ENCODE data around the gene CMIP.

GRCh38 chr16:81553080-81553813 is 108.6 kb downstream of the CMIP start:
- TF ChIP-seq CHD4 (IDR thresholded peaks at IDR 0.05) (no peak), MAX (IDR thresholded peaks at IDR 0.05; ENCODE audit: low read depth, low read length) (no peak), REST (IDR thresholded peaks at IDR 0.05; ENCODE audit: low read depth, low read length) (no peak), CTCF (IDR thresholded peaks at IDR 0.05 in 2 of 3, conservative IDR thresholded peaks at IDR 0.05 in 1 of 3; ENCODE audit: control insufficient read depth in 2 of 3, extremely low read depth in 1 of 3, insufficient read depth in 1 of 3, low read depth in 3 of 3, low read length in 3 of 3) (no peak), ETV6 (conservative IDR thresholded peaks at IDR 0.05 in 1 of 2, IDR thresholded peaks at IDR 0.05 in 1 of 2; ENCODE audit: borderline replicate concordance in 1 of 2, low read depth in 1 of 2) (no peak), YY1 (IDR thresholded peaks at IDR 0.05; ENCODE audit: low read depth, low read length) (no peak), TCF3 (IDR thresholded peaks at IDR 0.05; ENCODE audit: borderline replicate concordance, insufficient read depth, low read depth, low read length) (no peak), POLR2AphosphoS5 (IDR thresholded peaks at IDR 0.05; ENCODE audit: low read length) (no peak)

Measured in GM12878 (cell line).